GM12878 (cell line): ENCODE results near the gene KRTAP19-2. TPM values are rescaled to one million over a fixed set of nuclear protein-coding genes. Genes with fewer than 3 reads are reported as not detected.

ENCODE experiments used
- ATAC-seq: fragments of 200-7000 bp; cut with Tn5 transposase; 3 replicates; pipeline ENCODE4 v1.9.1; 2020; ENCODE audit warnings: mild to moderate bottlenecking, moderate library complexity
- BruUV-seq: library from RNA; stranded (reverse); fragments of 400-500 nt; replicated peaks from 2 replicates; lab custom pipeline; 2021; lab: Mats Ljungman, UMichigan
- CTCF ChIA-PET: fragments of 300-600 bp; sonication (Branson Sonifier 250); formaldehyde crosslinking; extraction: SDS; loops from one replicate; lab custom pipeline; 2021; ENCODE audit warnings: inconsistent platforms; lab: Yijun Ruan, JAX
- POLR2A ChIA-PET: fragments of 350-600 bp; formaldehyde crosslinking; extraction: SDS; loops from one replicate; lab custom pipeline; 2021; ENCODE audit warnings: inconsistent platforms; lab: Charles Lee
- RAD21 ChIA-PET: fragments of 300-600 bp; sonication (Branson Sonifier 250); formaldehyde crosslinking; loops from one replicate; lab custom pipeline; 2023; ENCODE audit warnings: antibody characterized with exemption; ENCODE audit not compliant: unreplicated experiment; lab: Charles Lee
- SMC1A ChIA-PET: fragments of 300-600 bp; sonication (Branson Sonifier 250); formaldehyde crosslinking; loops from one replicate; lab custom pipeline; 2023; ENCODE audit not compliant: unreplicated experiment, uncharacterized antibody; lab: Charles Lee
- DNase-seq: peaks from one replicate; pipeline ENCODE4 v3.0.0-alpha.2; 2011; ENCODE audit warnings: low read depth, low spot score
- FAIRE-seq: peaks from 3 replicates; lab custom pipeline; 2011; peaks lifted over from hg19 to GRCh38; lab: Jason Lieb, UNC
- H2AFZ ChIP-seq: 2 replicates; pipeline ENCODE4 v1.6.0; 2011; ENCODE audit warnings: low read depth, low read length, control low read depth; ENCODE audit not compliant: control insufficient read depth
- H3K27ac ChIP-seq: 2 replicates; pipeline ENCODE4 v1.5.1; 2011; ENCODE audit warnings: control low read depth; ENCODE audit not compliant: control insufficient read depth, insufficient read depth
- H3K27me3 ChIP-seq, 2 experiments: replicated peaks in 1 of 2; 2 replicates each; pipeline versions ENCODE4 v1.6.0 to v1.6.1; 2011; ENCODE audit warnings: low read length in 1 of 2; ENCODE audit not compliant: control insufficient read depth in 2 of 2, insufficient read depth in 2 of 2
- H3K36me3 ChIP-seq, 2 experiments: 2 replicates each; pipeline ENCODE4 v1.5.1; 2011; ENCODE audit warnings: low read length in 1 of 2; ENCODE audit not compliant: control insufficient read depth in 2 of 2, insufficient read depth in 2 of 2
- H3K4me1 ChIP-seq: 2 replicates; pipeline ENCODE4 v1.6.1; 2011; ENCODE audit warnings: mild to moderate bottlenecking, low read length, moderate library complexity, mixed read lengths; ENCODE audit not compliant: control insufficient read depth, insufficient read depth
- H3K4me2 ChIP-seq: 2 replicates; pipeline ENCODE4 v1.6.0; 2011; ENCODE audit warnings: control low read depth; ENCODE audit not compliant: control insufficient read depth, insufficient read depth
- H3K4me3 ChIP-seq: fragments of 200-600 bp; sonication (generic); 2 replicates; pipeline ENCODE4 v1.5.1; 2016
- H3K79me2 ChIP-seq: 2 replicates; pipeline ENCODE4 v1.6.0; 2011; ENCODE audit warnings: low read length; ENCODE audit not compliant: control insufficient read depth, insufficient read depth
- H3K9ac ChIP-seq: 2 replicates; pipeline ENCODE4 v1.8.0; 2011; ENCODE audit warnings: low read length, control low read depth, mixed read lengths; ENCODE audit not compliant: control insufficient read depth, insufficient read depth
- H3K9me3 ChIP-seq: replicated peaks from 3 replicates; pipeline ENCODE4 v1.5.1; 2011; ENCODE audit warnings: mild to moderate bottlenecking, low read length; ENCODE audit not compliant: control insufficient read depth, insufficient read depth
- H4K20me1 ChIP-seq: 2 replicates; pipeline ENCODE4 v1.6.0; 2011; ENCODE audit not compliant: control insufficient read depth, insufficient read depth
- ATF3 ChIP-seq: IDR thresholded peaks from 2 replicates; pipeline ENCODE4 v1.6.1; 2011; ENCODE audit warnings: low read depth, mild to moderate bottlenecking, low read length, moderate library complexity, borderline replicate concordance; ENCODE audit errors: extremely low read depth
- BHLHE40 ChIP-seq, 2 experiments: fragments of 450-650 bp in 1 of 2; IDR thresholded peaks; 2 replicates each; pipeline ENCODE4 v1.6.1; 2011 to 2017; ENCODE audit warnings: low read depth in 2 of 2, borderline replicate concordance in 1 of 2, improper control_type of control experiment in 1 of 2, low read length in 1 of 2, mild to moderate bottlenecking in 1 of 2
- EP300 ChIP-seq, 2 experiments: fragments of 150-350 bp in 1 of 2; IDR thresholded peaks; 2 replicates each; pipeline ENCODE4 v1.6.1; 2011 to 2012; ENCODE audit warnings: low read depth in 2 of 2, low read length in 2 of 2, borderline replicate concordance in 1 of 2, improper control_type of control experiment in 1 of 2, inconsistent platforms in 1 of 2; ENCODE audit not compliant: control insufficient read depth in 1 of 2
- ETV6 ChIP-seq, 2 experiments: fragments of 450-650 bp in 1 of 2; IDR thresholded peaks in 1 of 2; conservative IDR thresholded peaks in 1 of 2; 2 replicates each; pipeline ENCODE4 v1.6.1; 2014; ENCODE audit warnings: antibody characterized with exemption in 1 of 2, borderline replicate concordance in 1 of 2, low read depth in 1 of 2, mild to moderate bottlenecking in 1 of 2, moderate library complexity in 1 of 2
- GABPA ChIP-seq: IDR thresholded peaks from 2 replicates; pipeline ENCODE4 v1.6.1; 2014; ENCODE audit warnings: antibody characterized with exemption, low read depth, mild to moderate bottlenecking, inconsistent platforms
- HDAC2 ChIP-seq: fragments of 200-600 bp; sonication (generic); IDR thresholded peaks from 2 replicates; pipeline ENCODE4 v1.6.1; 2017
- KDM1A ChIP-seq: fragments of 200-600 bp; sonication (generic); IDR thresholded peaks from 2 replicates; pipeline ENCODE4 v1.6.1; 2016; ENCODE audit warnings: borderline replicate concordance
- MYB ChIP-seq: fragments of 150-350 bp; IDR thresholded peaks from 2 replicates; pipeline ENCODE4 v1.6.1; 2014; ENCODE audit warnings: mild to moderate bottlenecking, low read depth, low read length, borderline replicate concordance
- NRF1 ChIP-seq: conservative IDR thresholded peaks from 2 replicates; pipeline ENCODE4 v1.6.1; 2011; ENCODE audit warnings: mild to moderate bottlenecking, low read depth, low read length, improper control_type of control experiment
- TBL1XR1 ChIP-seq: IDR thresholded peaks from 2 replicates; pipeline ENCODE4 v1.6.1; 2012; ENCODE audit warnings: low read depth, low read length, improper control_type of control experiment
- WRNIP1 ChIP-seq: IDR thresholded peaks from 2 replicates; pipeline ENCODE4 v1.6.1; 2011; ENCODE audit warnings: low read depth, low read length, improper control_type of control experiment, borderline replicate concordance
- WGBS: methylation state at CpG from one replicate; pipeline ENCODE4 v1.1.6; 2016; ENCODE audit warnings: low lambda C conversion rate; ENCODE audit not compliant: insufficient replicate concordance, insufficient coverage; ENCODE audit errors: missing lambda C conversion rate; 5-methylcytosine and 5-hydroxymethylcytosine counted together
- in situ Hi-C: fragments of 300-500 bp; cut with MboI; formaldehyde crosslinking; loops from 9 replicates; pipeline ENCODE4 v1.14.3; 2018; ENCODE audit warnings: mixed read lengths
- intact Hi-C: fragments of 100-400 bp; cut with micrococcal nuclease; formaldehyde crosslinking; loops from one replicate; pipeline ENCODE4 v1.14.2; 2022; ENCODE audit not compliant: unreplicated experiment
- polyA plus RNA-seq, 11 experiments: library from polyadenylated mRNA; depleted of rRNA in 4 of 11; unstranded in 6 of 11; stranded (reverse) in 5 of 11; fragments of >200 nt; fragmentation: Nextera tagmentation in 4 of 11; fragmentation: Illumina TruSeq in 1 of 11; extraction: Ambion mirVana in 4 of 11; extraction: Trizol in 1 of 11; gene quantifications; 1 replicate in 1 of 11; 2 replicates in 10 of 11; pipeline versions ENCODE4 v1.2.1 to v1.2.3, GENCODE V29; 2011 to 2016; ENCODE audit warnings: inconsistent platforms in 2 of 11, missing spikeins in 2 of 11, low read depth in 1 of 11
- total RNA-seq, 4 experiments: library from RNA; depleted of rRNA in 3 of 4; stranded (reverse); fragments of >200 nt in 3 of 4; fragmentation: Illumina TruSeq in 1 of 4; extraction: Trizol in 1 of 4; gene quantifications; 2 replicates each; pipeline versions ENCODE4 v1.2.1 to v1.2.3, GENCODE V29; 2013 to 2021
- TF ChIP-seq, protein P1 (sequence below): fragments of 450-650 bp; IDR thresholded peaks from 2 replicates; pipeline ENCODE4 v1.6.1; 2017; ENCODE audit warnings: mild to moderate bottlenecking, low read depth, inconsistent platforms; ENCODE audit not compliant: poor library complexity, severe bottlenecking

The KRTAP19-2 gene
- total and polyA plus RNA-seq, 10 of the 15 experiments (the other 5 are each of a cell fraction or from before 2014, with no cell fraction given), result not detected

- TF ChIP-seq BHLHE40 (IDR thresholded peaks at IDR 0.05; ENCODE audit: borderline replicate concordance in 1 of 2, low read depth in 2 of 2, low read length in 1 of 2), result no peak
These were observed 9.2 kb downstream of the KRTAP19-2 start (continued) for GRCh38 chr21:30478004-30478403.

DNA sequence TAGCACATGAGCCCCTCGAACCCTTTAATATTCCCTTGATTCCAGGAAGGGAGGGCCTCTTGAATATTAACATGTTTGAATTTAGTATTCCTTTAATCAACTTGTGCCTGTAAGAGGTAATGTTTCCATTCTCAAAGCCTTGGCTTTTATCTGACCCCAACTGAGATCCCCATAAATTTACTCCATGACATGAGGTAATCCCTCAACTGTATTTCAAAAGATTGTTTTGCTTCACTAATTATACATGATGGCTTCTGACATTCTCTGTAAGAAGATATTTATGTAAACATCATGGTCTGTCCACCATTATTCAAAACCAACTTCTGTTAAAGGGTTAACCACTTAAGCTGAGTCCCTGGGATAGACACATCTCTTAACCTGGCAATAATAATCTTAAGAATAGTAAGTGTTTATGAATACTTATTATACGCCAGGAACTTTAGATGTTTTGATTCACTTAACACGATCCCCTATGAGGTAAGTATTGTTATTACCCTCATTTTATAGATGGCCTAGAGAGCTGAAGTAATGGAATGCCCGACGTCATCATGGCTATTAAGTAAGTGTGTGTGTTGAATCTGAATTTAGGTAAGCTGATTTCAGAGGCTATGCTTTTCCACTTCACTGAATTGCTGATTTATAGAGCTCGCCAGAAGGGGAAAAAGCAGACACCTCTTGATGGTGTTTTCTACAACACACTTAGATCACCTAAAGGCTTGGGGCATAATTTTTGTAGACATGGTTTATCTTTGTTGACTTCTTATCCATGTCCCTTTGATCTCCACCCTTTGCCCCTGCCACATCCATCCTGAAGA is 18.1 kb downstream of the KRTAP19-2 start:
- no peaks in the 10 kb centered on the region for H3K36me3 ChIP-seq
- no TSS peak for BruUV-seq
- H3K4me1 ChIP-seq, result no peaks in the 10 kb centered on the region
- intact Hi-C loops, result no loop called here
- DNase-seq (no peak), FAIRE-seq (no peak), ATAC-seq (no peak)
- TF ChIP-seq KDM1A (no peak), MYB (no peak), TBL1XR1 (no peak), HDAC2 (no peak), ATF3 (no peak), EP300 (IDR thresholded peaks at IDR 0.05; ENCODE audit: borderline replicate concordance in 1 of 2, control insufficient read depth in 1 of 2, low read depth in 2 of 2, low read length in 2 of 2) (no peak), WRNIP1 (no peak), ETV6 (conservative IDR thresholded peaks at IDR 0.05 in 1 of 2, IDR thresholded peaks at IDR 0.05 in 1 of 2; ENCODE audit: borderline replicate concordance in 1 of 2, low read depth in 1 of 2) (no peak), GABPA (no peak), NRF1 (no peak)
- TF ChIP-seq, protein P1, sequence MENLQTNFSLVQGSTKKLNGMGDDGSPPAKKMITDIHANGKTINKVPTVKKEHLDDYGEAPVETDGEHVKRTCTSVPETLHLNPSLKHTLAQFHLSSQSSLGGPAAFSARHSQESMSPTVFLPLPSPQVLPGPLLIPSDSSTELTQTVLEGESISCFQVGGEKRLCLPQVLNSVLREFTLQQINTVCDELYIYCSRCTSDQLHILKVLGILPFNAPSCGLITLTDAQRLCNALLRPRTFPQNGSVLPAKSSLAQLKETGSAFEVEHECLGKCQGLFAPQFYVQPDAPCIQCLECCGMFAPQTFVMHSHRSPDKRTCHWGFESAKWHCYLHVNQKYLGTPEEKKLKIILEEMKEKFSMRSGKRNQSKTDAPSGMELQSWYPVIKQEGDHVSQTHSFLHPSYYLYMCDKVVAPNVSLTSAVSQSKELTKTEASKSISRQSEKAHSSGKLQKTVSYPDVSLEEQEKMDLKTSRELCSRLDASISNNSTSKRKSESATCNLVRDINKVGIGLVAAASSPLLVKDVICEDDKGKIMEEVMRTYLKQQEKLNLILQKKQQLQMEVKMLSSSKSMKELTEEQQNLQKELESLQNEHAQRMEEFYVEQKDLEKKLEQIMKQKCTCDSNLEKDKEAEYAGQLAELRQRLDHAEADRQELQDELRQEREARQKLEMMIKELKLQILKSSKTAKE, result no peak
- no peaks in the 10 kb centered on the region for H3K79me2 ChIP-seq
- no peaks in the 10 kb centered on the region for H4K20me1 ChIP-seq
- ChIA-PET CTCF (no interaction called here), SMC1A (no interaction called here), RAD21 (no interaction called here), POLR2A (no interaction called here)
- no peak overlapping the region for H3K4me3 ChIP-seq
- H3K4me2 ChIP-seq, result no peak overlapping the region
- H3K9ac ChIP-seq, result no peak overlapping the region
- H3K9me3 ChIP-seq, result no peaks in the 10 kb centered on the region
- in situ Hi-C loops, result no loop called here
- H2AFZ ChIP-seq, result no peak overlapping the region
- 13% methylated on average over 6 of the region's 6 CpGs for WGBS
- no peaks in the 10 kb centered on the region for H3K27me3 ChIP-seq
- H3K27ac ChIP-seq, result no peak overlapping the region
